Thyroid gland (tissue), 4 donors: ENCODE data around the gene GFRA3. TPM values are rescaled to one million over a fixed set of nuclear protein-coding genes. Genes with fewer than 3 reads are reported as not detected.
"Not testable (repeated sequence)": the region's sequence is repeated elsewhere in the genome, so short reads cannot be mapped to it uniquely, and the experiment has no call there.

Experiments used
- DNase-seq, 2 donors: peaks; one replicate each; pipeline ENCODE4 v3.0.0-alpha.2; 2019
- H3K27ac ChIP-seq, 3 donors: fragments of 200-600 bp; sonication (generic); 1 replicate in 2 of 3; 2 replicates in 1 of 3; pipeline ENCODE4 v1.5.1; 2016 to 2019; ENCODE audit warnings: mild to moderate bottlenecking in 1 of 3, moderate library complexity in 1 of 3
- H3K27me3 ChIP-seq: fragments of 200-600 bp; sonication (generic); one replicate; pipeline ENCODE4 v1.5.1; 2019
- H3K36me3 ChIP-seq, 2 donors: fragments of 200-600 bp; sonication (generic); one replicate each; pipeline ENCODE4 v1.5.1; 2016 to 2019
- H3K4me1 ChIP-seq, 2 donors: fragments of 200-600 bp; sonication (generic); one replicate each; pipeline ENCODE4 v1.5.1; 2017 to 2019
- H3K4me3 ChIP-seq, 3 donors: fragments of 200-600 bp; sonication (generic); replicated peaks in 1 of 3; 1 replicate in 2 of 3; 2 replicates in 1 of 3; pipeline ENCODE4 v1.5.1; 2016; ENCODE audit warnings: mild to moderate bottlenecking in 1 of 3
- H3K9me3 ChIP-seq: fragments of 200-600 bp; sonication (generic); one replicate; pipeline ENCODE4 v1.5.1; 2017
- CTCF ChIP-seq, 6 experiments: fragments of 200-600 bp in 3 of 6; fragments of 450-650 bp in 3 of 6; sonication (generic) in 3 of 6; IDR thresholded peaks; one replicate each; pipeline ENCODE4 v1.5.1; 2016 to 2019; ENCODE audit warnings: antibody characterized with exemption in 6 of 6, mild to moderate bottlenecking in 2 of 6, inconsistent platforms in 1 of 6, moderate library complexity in 1 of 6
- POLR2A ChIP-seq, 2 donors: fragments of 450-650 bp; IDR thresholded peaks; one replicate each; pipeline ENCODE4 v1.6.1; 2017; ENCODE audit warnings: antibody characterized with exemption in 2 of 2, mild to moderate bottlenecking in 2 of 2, moderate library complexity in 1 of 2
- WGBS, 2 donors: methylation state at CpG; one replicate each; pipeline ENCODE4 v1.1.5; 2017; 5-methylcytosine and 5-hydroxymethylcytosine counted together
- intact Hi-C: fragments of 100-400 bp; cut with DNase I; formaldehyde crosslinking; loops from one replicate; pipeline ENCODE4 v1.15.1; 2023
- total RNA-seq, 4 donors: library from RNA; depleted of rRNA; stranded (reverse); fragments of >200 nt; gene quantifications; one replicate each; pipeline ENCODE4 v1.2.3, GENCODE V29; 2016

GFRA3 gene
- total RNA-seq, 4 donors from 2014 or later: not detected

- no peak overlapping the region for H3K4me3 ChIP-seq
- DNase-seq: no peak
- no peaks in the 10 kb centered on the region for H3K36me3 ChIP-seq
- H3K4me1 ChIP-seq: no peaks in the 10 kb centered on the region
- TF ChIP-seq CTCF (IDR thresholded peaks at IDR 0.05) (no peak), POLR2A (IDR thresholded peaks at IDR 0.05) (no peak)
- 88 to 94% methylated on average over 3 of the region's 3 CpGs for WGBS, 2 donors
- H3K9me3 ChIP-seq: no peaks in the 10 kb centered on the region
- H3K27me3 ChIP-seq: no peaks in the 10 kb centered on the region
- H3K27ac ChIP-seq: no peak overlapping the region
- intact Hi-C loops: no loop called here
These were observed 21.5 kb downstream of the GFRA3 start for GRCh38 chr5:138252944-138253343.

- H3K36me3 ChIP-seq, H3K9me3 ChIP-seq, H3K27me3 ChIP-seq, H3K4me3 ChIP-seq, intact Hi-C loops, DNase-seq, H3K4me1 ChIP-seq, H3K27ac ChIP-seq: not testable (repeated sequence)
- 84 to 94% methylated on average over 2 of the region's 2 CpGs for WGBS, 2 donors
These were observed 26.6 kb downstream of the GFRA3 start for GRCh38 chr5:138247800-138248199.

- TF ChIP-seq POLR2A (IDR thresholded peaks at IDR 0.05) (no peak), CTCF (IDR thresholded peaks at IDR 0.05) (no peak)
These were observed 27.6 kb downstream of the GFRA3 start for GRCh38 chr5:138246822-138247221.

GRCh38 chr5:138246334-138246733 lies 28.1 kb downstream of the GFRA3 start:
- H3K4me1 ChIP-seq: peaks cover 0 to 8% of the 10 kb centered on the region in 2 donors
- intact Hi-C loops: no loop called here
- no peaks in the 10 kb centered on the region for H3K9me3 ChIP-seq
- WGBS, 2 donors: 47 to 56% methylated on average over 4 of the region's 4 CpGs
- TF ChIP-seq CTCF (IDR thresholded peaks at IDR 0.05) (no peak), POLR2A (IDR thresholded peaks at IDR 0.05) (no peak)
- DNase-seq: peak; percentile 4 to 6
- H3K4me3 ChIP-seq: no peak overlapping the region
- H3K27ac ChIP-seq: no peak overlapping the region
- H3K36me3 ChIP-seq: no peaks in the 10 kb centered on the region
- no peaks in the 10 kb centered on the region for H3K27me3 ChIP-seq

More at GRCh38 chr5:138246822-138247221, 27.6 kb downstream of the GFRA3 start:
- intact Hi-C loops: no loop called here
- no peak for DNase-seq
- Histone ChIP-seq H3K9me3 (no peaks in the 10 kb centered on the region), H3K36me3 (no peaks in the 10 kb centered on the region), H3K27ac (no peak overlapping the region), H3K4me1 (peaks cover 0 to 3% of the 10 kb centered on the region in 2 donors), H3K27me3 (no peaks in the 10 kb centered on the region), H3K4me3 (no peak overlapping the region)
- WGBS, 2 donors: 92 to 94% methylated on average over 4 of the region's 4 CpGs

GRCh38 chr5:138245717-138246116 lies 28.7 kb downstream of the GFRA3 start:
- Histone ChIP-seq H3K36me3 (no peaks in the 10 kb centered on the region), H3K4me1 (peaks cover 0 to 8% of the 10 kb centered on the region in 2 donors), H3K9me3 (no peaks in the 10 kb centered on the region), H3K27ac (no peak overlapping the region), H3K27me3 (no peaks in the 10 kb centered on the region), H3K4me3 (no peak overlapping the region)
- 25 to 50% methylated on average over 1 of the region's 1 CpG for WGBS, 2 donors
- no peak for DNase-seq
- TF ChIP-seq CTCF (IDR thresholded peaks at IDR 0.05): no peak
- no peak for TF ChIP-seq POLR2A (IDR thresholded peaks at IDR 0.05)
- intact Hi-C loops: no loop called here

GRCh38 chr5:138243794-138244193 lies 30.6 kb downstream of the GFRA3 start:
- H3K9me3 ChIP-seq: no peaks in the 10 kb centered on the region
- DNase-seq: no peak
- 64 to 65% methylated on average over 2 of the region's 2 CpGs for WGBS, 2 donors
- intact Hi-C loops: no loop called here
- H3K4me3 ChIP-seq: no peak overlapping the region
- peaks cover 0 to 8% of the 10 kb centered on the region in 2 donors for H3K4me1 ChIP-seq
- H3K27me3 ChIP-seq: no peaks in the 10 kb centered on the region
- no peak for TF ChIP-seq CTCF (IDR thresholded peaks at IDR 0.05)
- no peak for TF ChIP-seq POLR2A (IDR thresholded peaks at IDR 0.05)
- H3K36me3 ChIP-seq: no peaks in the 10 kb centered on the region
- H3K27ac ChIP-seq: no peak overlapping the region
